ENCODE results near the gene HOXA11.

The HOXA11 gene

DNA sequence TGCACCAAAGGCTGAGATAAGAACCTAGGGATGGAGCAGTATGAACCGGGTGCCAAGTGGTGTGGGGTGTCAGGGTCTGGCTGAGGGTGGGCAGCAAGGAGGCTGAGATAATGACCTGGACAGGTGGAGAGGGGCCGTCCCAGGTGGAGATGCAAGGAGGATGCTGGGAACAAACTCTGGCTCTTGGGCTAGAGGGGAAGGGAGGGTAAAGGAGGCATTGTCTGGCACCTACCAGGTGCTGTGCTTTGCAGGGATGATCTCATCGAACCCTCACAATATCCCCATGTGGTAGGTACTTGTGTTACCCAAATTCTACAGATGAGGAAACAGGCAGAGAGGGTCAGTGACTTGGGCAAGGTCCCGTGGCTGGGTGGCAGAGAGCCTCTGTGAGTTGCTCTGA lies 34.8 kb upstream of the HOXA11 start:
- no peak for TF ChIP-seq CTCF (IDR thresholded peaks at IDR 0.05)
- TF ChIP-seq ZFX (IDR thresholded peaks at IDR 0.05; ENCODE audit: borderline replicate concordance), result no peak

DNA sequence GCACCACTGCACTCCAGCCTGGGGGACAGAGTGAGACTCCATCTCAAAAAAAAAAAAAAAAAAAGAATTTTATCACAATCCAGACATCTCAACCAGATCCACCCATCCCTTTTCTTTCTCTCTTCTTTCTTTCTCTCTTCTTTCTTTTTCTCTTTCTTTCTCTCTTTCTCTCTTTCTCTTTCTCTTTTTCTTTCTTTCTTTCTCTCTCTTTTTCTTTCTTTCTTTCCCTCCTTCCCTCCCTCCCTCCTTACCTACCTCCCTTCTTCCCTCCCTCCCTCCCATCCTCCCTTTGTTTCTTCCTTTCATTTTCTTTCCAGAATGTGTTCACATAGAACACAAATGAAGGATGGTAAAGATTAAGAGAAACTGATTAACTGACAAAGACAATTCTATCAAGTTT lies 32.9 kb upstream of the HOXA11 start:
- TF ChIP-seq ZFX (IDR thresholded peaks at IDR 0.05; ENCODE audit: borderline replicate concordance), result no peak
- TF ChIP-seq CTCF (IDR thresholded peaks at IDR 0.05), result no peak
- H3K27ac ChIP-seq, result no peak overlapping the region

More for the DNA sequence above, 34.8 kb upstream of the HOXA11 start:
- H3K27ac ChIP-seq, result no peak overlapping the region

DNA sequence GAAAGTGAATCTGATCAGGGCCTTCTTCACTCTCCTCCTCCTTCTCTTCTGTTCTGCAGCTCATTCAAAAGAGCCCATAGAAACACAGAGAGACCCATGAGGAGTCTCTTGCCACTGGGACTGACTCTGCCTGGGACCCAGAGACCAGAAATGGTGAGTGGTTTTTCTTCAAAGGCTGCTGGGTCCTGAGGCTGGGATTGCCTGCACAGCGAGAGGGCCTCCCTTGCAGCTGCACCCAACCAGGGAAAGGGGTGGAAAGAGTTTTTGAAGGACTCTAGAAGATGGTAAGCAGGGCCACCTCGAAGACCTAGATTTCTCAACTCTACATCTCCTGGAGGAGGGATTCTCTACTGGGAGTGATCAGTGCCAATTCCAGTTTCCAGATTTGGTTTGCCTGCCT lies 30.3 kb upstream of the HOXA11 start:
- no peak overlapping the region for H3K27ac ChIP-seq
- no peak for TF ChIP-seq CTCF (IDR thresholded peaks at IDR 0.05)

DNA sequence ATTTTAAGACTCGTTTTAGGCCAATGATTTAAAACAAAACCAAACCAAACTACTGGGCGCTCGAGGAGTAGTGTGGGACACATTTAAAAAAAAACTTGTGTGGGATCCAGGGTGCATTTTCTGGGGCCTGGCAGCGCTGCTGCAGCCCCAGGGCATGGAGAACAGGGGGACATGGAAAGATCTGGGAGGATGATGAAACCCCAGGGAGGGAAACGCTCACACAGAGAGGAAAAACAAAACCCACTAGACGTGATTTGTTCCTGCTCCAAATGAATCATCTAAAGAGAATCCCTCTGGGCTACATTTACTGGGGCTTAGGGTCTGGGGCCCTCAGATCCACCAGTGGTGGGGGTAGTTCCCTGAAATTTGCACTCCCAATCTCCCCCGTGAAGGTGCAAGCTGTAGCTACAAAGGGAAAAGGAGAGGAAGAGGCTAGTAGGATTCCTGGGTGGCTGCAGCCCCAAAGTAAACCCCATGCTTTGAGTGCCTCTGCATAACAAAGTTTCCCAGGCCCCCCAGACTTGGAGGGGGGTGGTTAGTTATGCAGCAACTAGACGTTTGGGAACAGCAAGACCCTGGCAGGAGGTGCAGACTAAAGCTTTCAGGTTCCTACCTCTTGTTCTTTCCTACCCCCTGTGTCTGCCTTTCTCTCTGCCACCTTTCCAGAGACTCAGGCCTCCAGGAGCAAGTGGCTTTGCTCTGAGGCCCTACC lies 29.4 kb upstream of the HOXA11 start:
- H3K27ac ChIP-seq, result no peak overlapping the region
- TF ChIP-seq CTCF (IDR thresholded peaks at IDR 0.05) (no peak), ZFX (IDR thresholded peaks at IDR 0.05; ENCODE audit: borderline replicate concordance) (no peak)

GRCh38 chr7:27213433-27214238 lies 28.6 kb upstream of the HOXA11 start:
- TF ChIP-seq ZFX (IDR thresholded peaks at IDR 0.05; ENCODE audit: borderline replicate concordance) (no peak), CTCF (IDR thresholded peaks at IDR 0.05) (no peak)
- H3K27ac ChIP-seq, result no peak overlapping the region

GRCh38 chr7:27212497-27213432 lies 27.7 kb upstream of the HOXA11 start:
- no peak for TF ChIP-seq ZFX (IDR thresholded peaks at IDR 0.05; ENCODE audit: borderline replicate concordance)
- TF ChIP-seq CTCF (IDR thresholded peaks at IDR 0.05), result no peak
- no peak overlapping the region for H3K27ac ChIP-seq
